ENCODE data around the gene CARS1. TPM values are rescaled to one million over a fixed set of nuclear protein-coding genes. Genes with fewer than 3 reads are reported as not detected.

CARS1 gene
- total RNA-seq, 3 donors from 2014 or later = 40.9 to 61.0 (median 43.3) TPM

DNA sequence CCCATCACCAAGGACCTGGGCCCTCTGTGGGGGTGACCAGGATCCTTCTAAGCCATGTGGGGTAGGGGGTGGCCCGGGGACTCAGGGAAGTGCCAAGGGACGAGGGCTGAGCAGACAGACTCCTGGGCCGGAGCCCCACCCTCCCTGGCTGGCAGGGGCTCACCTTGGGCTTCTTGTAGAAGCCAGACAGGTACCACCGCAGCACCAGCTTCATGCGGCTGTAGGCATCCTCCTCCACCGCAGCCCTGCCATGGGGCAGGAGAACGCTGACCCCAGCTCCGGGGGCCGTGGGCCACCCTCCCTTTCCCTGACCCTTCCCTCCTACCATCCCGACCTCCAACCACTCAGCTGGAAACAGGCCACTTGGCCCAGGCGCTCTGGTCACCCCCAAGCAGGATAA, 45.9 kb upstream of the CARS1 start:
- intact Hi-C loops (cut with DNase I, micrococcal nuclease) = no loop called here
- ATAC-seq (no peak), DNase-seq (no peak)
- Histone ChIP-seq H3K4me1 (ENCODE audit: low read depth) (no peaks in the 10 kb centered on the region), H3K36me3 (ENCODE audit: low read depth) (no peaks in the 10 kb centered on the region), H3K9me3 (no peaks in the 10 kb centered on the region), H3K4me3 (no peak overlapping the region)
- TF ChIP-seq, protein P1, sequence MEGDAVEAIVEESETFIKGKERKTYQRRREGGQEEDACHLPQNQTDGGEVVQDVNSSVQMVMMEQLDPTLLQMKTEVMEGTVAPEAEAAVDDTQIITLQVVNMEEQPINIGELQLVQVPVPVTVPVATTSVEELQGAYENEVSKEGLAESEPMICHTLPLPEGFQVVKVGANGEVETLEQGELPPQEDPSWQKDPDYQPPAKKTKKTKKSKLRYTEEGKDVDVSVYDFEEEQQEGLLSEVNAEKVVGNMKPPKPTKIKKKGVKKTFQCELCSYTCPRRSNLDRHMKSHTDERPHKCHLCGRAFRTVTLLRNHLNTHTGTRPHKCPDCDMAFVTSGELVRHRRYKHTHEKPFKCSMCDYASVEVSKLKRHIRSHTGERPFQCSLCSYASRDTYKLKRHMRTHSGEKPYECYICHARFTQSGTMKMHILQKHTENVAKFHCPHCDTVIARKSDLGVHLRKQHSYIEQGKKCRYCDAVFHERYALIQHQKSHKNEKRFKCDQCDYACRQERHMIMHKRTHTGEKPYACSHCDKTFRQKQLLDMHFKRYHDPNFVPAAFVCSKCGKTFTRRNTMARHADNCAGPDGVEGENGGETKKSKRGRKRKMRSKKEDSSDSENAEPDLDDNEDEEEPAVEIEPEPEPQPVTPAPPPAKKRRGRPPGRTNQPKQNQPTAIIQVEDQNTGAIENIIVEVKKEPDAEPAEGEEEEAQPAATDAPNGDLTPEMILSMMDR (IDR thresholded peaks at IDR 0.05) = no peak

DNA sequence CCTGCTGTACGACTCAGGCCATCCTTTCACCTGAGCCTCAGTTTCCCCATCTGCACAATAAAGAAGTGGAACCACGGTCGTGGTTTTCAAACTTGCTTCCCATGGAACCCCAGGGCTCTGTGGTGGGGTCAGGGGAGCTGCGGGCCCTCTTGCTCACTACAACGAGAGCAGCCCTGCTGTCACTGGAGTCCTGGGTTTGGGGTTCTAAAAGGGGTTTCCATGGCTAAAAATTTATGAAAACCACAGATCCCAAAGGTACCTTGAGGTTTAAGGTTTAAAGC, 45.4 kb upstream of the CARS1 start:
- Histone ChIP-seq H3K4me1 (ENCODE audit: low read depth) (no peaks in the 10 kb centered on the region), H3K9me3 (no peaks in the 10 kb centered on the region), H3K36me3 (ENCODE audit: low read depth) (no peaks in the 10 kb centered on the region), H3K4me3 (no peak overlapping the region)
- ATAC-seq (no peak), DNase-seq (no peak)
- intact Hi-C loops (cut with DNase I, micrococcal nuclease) = no loop called here
- TF ChIP-seq, protein P1 (IDR thresholded peaks at IDR 0.05) = no peak

DNA sequence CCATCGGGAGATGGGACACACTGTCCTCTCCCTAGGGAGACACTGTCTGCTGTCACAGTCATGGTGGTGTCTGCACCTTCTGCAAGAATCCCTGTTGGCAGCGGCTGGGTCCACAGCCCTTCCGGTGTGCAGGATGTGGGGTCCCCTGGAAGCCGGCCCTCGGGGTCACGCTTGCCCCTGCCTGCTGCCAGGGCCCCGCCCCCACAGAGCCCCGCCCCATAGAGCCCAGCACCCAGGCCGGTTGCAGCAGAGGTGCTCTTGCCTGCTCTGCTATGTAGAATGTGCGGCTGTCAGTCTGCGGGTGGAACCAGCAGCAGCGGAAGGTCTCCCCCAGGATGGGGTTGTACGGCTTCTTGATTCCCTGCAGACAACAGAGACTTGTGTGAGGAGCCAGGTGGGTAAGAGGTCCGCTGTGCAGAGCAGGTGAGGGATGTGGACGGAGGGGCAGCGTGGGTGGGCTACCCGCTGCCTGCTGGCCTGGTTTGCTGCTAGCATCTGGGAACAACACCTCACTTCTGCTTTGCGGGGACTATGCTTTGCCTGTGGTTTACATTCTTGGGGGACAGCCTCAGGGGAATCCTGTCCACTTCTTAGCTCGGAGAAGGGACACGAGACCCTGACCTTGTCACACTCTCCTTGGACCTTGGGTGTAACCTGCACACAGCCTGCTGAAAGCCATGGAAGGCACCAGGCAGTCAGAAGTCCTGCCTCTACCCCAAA, 44.9 kb upstream of the CARS1 start:
- TF ChIP-seq, protein P1 (IDR thresholded peaks at IDR 0.05) = no peak
- intact Hi-C loops (cut with DNase I, micrococcal nuclease) = no loop called here
- Histone ChIP-seq H3K36me3 (ENCODE audit: low read depth) (no peaks in the 10 kb centered on the region), H3K4me1 (ENCODE audit: low read depth) (no peaks in the 10 kb centered on the region), H3K4me3 (no peak overlapping the region), H3K9me3 (no peaks in the 10 kb centered on the region)
- ATAC-seq (no peak), DNase-seq (no peak)

DNA sequence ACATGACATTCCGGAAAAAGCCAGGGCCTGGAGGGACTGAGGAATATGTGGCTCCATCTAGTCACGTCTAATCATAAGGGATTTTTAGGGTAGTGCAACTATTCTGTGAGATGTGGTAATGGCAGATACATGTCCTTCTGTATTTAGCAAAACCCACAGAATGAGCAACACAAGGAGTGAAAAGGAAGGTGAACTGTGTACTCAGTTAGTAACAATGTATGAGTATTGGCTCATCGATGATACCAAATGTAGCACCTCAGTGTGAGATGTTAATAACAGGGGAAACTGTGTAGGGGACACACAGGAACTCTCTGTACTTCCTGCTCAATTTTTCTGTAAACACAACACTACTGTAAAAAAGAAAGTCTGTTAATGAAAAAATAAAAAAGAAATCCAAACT, 42.0 kb upstream of the CARS1 start:
- Histone ChIP-seq H3K4me3 (no peak overlapping the region), H3K36me3 (ENCODE audit: low read depth) (no peaks in the 10 kb centered on the region), H3K9me3 (no peaks in the 10 kb centered on the region), H3K4me1 (ENCODE audit: low read depth) (no peaks in the 10 kb centered on the region)
- ATAC-seq (no peak), DNase-seq (no peak)
- TF ChIP-seq, protein P1 (IDR thresholded peaks at IDR 0.05) = no peak
- intact Hi-C loops (cut with DNase I, micrococcal nuclease) = no loop called here

DNA sequence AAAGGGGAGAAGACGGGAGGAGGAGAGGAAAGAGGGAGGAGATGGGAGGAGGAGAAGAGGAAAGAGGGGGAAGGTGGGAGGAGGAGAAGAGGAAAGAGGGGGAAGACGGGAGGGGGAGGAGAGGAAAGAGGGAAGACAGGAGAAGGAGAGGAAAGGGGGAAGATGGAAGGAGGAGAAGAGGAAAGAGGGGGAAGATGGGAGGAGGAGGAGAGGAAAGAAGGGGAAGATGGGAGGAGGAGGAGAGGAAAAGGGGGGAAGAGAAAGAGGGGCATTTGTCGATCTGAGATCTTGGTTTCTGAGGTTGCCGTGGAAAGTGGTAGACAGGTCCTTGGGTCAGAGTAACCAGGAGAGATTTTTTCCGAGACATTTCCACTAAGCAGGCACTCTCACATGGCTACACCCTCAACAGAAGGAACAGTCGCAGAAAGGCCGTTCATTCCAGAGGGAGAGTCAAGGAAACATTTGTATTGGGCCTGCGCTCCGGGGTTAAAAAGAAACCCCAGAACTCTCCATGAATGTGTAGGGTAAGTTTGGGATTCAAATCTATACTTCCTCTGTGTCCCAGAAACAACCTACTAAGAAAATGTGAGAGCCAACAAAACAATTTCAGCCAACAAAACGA, 39.8 kb upstream of the CARS1 start:
- no peak for DNase-seq
- Histone ChIP-seq H3K9me3 (no peaks in the 10 kb centered on the region), H3K4me1 (ENCODE audit: low read depth) (no peaks in the 10 kb centered on the region), H3K36me3 (ENCODE audit: low read depth) (no peaks in the 10 kb centered on the region), H3K4me3 (no peak overlapping the region)
- ATAC-seq = no peak
- TF ChIP-seq, protein P1 (IDR thresholded peaks at IDR 0.05) = no peak
- intact Hi-C loops (cut with DNase I, micrococcal nuclease) = no loop called here

Data from mucosa of descending colon (tissue), 3 donors.